Midbrain (tissue), 1 donor: Measurements from ENCODE around the gene PCSK5.
"Not testable (repeated sequence)": the region's sequence is repeated elsewhere in the genome, so short reads cannot be mapped to it uniquely, and the experiment has no call there.

Experiments
- DNase-seq: peaks from one replicate; lab custom pipeline; 2025; lab: John Stamatoyannopoulos, UW

Gene PCSK5

GRCh38 chr9:76358628-76359280 lies 468.3 kb downstream of the PCSK5 start:
- no peak for DNase-seq

GRCh38 chr9:76359365-76359764 lies 468.9 kb downstream of the PCSK5 start:
- no peak for DNase-seq

GRCh38 chr9:76359766-76360165 lies 469.3 kb downstream of the PCSK5 start:
- no peak for DNase-seq

- DNase-seq: not testable (repeated sequence)
These were observed 472.0 kb downstream of the PCSK5 start for GRCh38 chr9:76362332-76363031.

- DNase-seq: no peak
These were observed 472.5 kb downstream of the PCSK5 start for GRCh38 chr9:76363032-76363395.

GRCh38 chr9:76365028-76365427 lies 474.6 kb downstream of the PCSK5 start:
- no peak for DNase-seq

- no peak for DNase-seq
These were observed 475.8 kb downstream of the PCSK5 start for GRCh38 chr9:76366275-76366674.

- no peak for DNase-seq
These were observed 479.1 kb downstream of the PCSK5 start for GRCh38 chr9:76369583-76369982.

GRCh38 chr9:76370396-76371023 lies 480.0 kb downstream of the PCSK5 start:
- DNase-seq: no peak

- DNase-seq: no peak
These were observed 481.4 kb downstream of the PCSK5 start for GRCh38 chr9:76371901-76372300.

- DNase-seq: no peak
These were observed 481.9 kb downstream of the PCSK5 start for GRCh38 chr9:76372336-76372735.

- no peak for DNase-seq
These were observed 482.8 kb downstream of the PCSK5 start for GRCh38 chr9:76373173-76373783.

- DNase-seq: no peak
These were observed 483.5 kb downstream of the PCSK5 start for GRCh38 chr9:76373784-76374474.

GRCh38 chr9:76374783-76375559 lies 484.5 kb downstream of the PCSK5 start:
- DNase-seq: no peak

GRCh38 chr9:76377791-76378190 lies 487.3 kb downstream of the PCSK5 start:
- DNase-seq: no peak

- DNase-seq: no peak
These were observed 488.0 kb downstream of the PCSK5 start for GRCh38 chr9:76378367-76379073.

GRCh38 chr9:76379494-76379893 lies 489.0 kb downstream of the PCSK5 start:
- DNase-seq: no peak

GRCh38 chr9:76390656-76391055 lies 500.2 kb downstream of the PCSK5 start:
- DNase-seq: no peak

GRCh38 chr9:76394195-76394959 lies 503.9 kb downstream of the PCSK5 start, which contains the start of gene RFK:
Gene RFK, minus strand, starts transcription at chr9:76394426. Its CDS starts 255 bp downstream, at chr9:76394171.
- peak; percentile 92 for DNase-seq

- no peak for DNase-seq
These were observed 504.4 kb downstream of the PCSK5 start for GRCh38 chr9:76394960-76395252.
